ENCODE results near the gene BCL11B. TPM values are rescaled to one million over a fixed set of nuclear protein-coding genes. Genes with fewer than 3 reads are reported as not detected.

Gene BCL11B
- total and polyA plus RNA-seq, 9 of the 15 experiments (the other 6 are each of a cell fraction or from before 2014, with no cell fraction given) = 0.09 TPM; not detected in 8

DNA sequence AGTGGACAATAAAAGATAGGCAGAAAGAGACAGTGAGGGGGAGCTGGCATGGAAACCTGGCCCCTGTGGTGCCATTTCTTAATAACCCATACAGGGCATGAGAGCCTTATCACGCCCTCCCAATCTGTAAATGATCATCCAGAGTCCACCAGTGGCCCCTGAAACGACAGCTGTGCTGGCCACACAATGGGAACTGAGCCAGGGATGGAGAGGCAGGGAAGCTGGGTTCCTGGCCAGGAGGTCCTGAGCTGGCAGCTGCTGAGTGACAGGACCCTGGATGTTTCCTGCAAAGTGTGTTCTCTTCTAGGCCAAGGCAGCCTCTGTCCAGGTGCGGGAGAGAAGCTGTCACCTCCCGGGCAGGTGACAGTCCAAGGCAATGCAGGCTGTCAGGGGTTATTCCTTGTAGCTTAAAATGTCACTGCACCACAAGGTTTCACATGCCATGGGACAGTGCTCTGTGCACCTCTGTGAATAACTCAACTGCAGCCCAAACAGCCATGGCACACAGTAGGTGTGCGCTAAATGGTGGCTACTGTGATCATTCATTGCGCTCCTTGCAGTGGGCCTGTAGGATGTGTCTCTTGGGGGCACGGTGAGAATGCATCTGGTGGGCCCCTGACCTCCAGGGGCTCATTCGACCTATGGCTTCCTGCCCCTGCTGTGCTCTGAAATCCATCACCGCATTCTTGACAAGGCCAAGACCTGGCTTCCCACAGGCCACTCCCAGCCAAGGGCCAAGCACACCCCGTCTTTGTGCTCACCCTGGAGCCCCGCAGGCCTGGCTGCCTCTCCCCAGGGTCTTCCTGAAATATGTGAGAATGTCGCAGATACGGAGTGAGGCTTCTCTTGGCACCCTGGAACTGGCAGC is 46.3 kb upstream of the BCL11B start (continued):
- TF ChIP-seq NFIC (IDR thresholded peaks at IDR 0.05) (no peak), ZNF134 (CRISPR knock-in tag; conservative IDR thresholded peaks at IDR 0.05) (no peak), HOXB6 (CRISPR knock-in tag; IDR thresholded peaks at IDR 0.05; ENCODE audit: borderline replicate concordance) (no peak), FOXM1 (IDR thresholded peaks at IDR 0.05; ENCODE audit: low read depth) (no peak), FOXM1 (CRISPR knock-in tag; IDR thresholded peaks at IDR 0.05; ENCODE audit: low read depth) (no peak)
- TF ChIP-seq, protein P1, sequence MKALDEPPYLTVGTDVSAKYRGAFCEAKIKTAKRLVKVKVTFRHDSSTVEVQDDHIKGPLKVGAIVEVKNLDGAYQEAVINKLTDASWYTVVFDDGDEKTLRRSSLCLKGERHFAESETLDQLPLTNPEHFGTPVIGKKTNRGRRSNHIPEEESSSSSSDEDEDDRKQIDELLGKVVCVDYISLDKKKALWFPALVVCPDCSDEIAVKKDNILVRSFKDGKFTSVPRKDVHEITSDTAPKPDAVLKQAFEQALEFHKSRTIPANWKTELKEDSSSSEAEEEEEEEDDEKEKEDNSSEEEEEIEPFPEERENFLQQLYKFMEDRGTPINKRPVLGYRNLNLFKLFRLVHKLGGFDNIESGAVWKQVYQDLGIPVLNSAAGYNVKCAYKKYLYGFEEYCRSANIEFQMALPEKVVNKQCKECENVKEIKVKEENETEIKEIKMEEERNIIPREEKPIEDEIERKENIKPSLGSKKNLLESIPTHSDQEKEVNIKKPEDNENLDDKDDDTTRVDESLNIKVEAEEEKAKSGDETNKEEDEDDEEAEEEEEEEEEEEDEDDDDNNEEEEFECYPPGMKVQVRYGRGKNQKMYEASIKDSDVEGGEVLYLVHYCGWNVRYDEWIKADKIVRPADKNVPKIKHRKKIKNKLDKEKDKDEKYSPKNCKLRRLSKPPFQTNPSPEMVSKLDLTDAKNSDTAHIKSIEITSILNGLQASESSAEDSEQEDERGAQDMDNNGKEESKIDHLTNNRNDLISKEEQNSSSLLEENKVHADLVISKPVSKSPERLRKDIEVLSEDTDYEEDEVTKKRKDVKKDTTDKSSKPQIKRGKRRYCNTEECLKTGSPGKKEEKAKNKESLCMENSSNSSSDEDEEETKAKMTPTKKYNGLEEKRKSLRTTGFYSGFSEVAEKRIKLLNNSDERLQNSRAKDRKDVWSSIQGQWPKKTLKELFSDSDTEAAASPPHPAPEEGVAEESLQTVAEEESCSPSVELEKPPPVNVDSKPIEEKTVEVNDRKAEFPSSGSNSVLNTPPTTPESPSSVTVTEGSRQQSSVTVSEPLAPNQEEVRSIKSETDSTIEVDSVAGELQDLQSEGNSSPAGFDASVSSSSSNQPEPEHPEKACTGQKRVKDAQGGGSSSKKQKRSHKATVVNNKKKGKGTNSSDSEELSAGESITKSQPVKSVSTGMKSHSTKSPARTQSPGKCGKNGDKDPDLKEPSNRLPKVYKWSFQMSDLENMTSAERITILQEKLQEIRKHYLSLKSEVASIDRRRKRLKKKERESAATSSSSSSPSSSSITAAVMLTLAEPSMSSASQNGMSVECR (CRISPR knock-in tag; IDR thresholded peaks at IDR 0.05) = no peak
